ENCODE data around the gene PICK1. TPM values are rescaled to one million over a fixed set of nuclear protein-coding genes. Genes with fewer than 3 reads are reported as not detected.

The PICK1 gene
- total RNA-seq = 10 to 100 TPM; 35.9 to 67.6 (median 51.4) TPM

DNA sequence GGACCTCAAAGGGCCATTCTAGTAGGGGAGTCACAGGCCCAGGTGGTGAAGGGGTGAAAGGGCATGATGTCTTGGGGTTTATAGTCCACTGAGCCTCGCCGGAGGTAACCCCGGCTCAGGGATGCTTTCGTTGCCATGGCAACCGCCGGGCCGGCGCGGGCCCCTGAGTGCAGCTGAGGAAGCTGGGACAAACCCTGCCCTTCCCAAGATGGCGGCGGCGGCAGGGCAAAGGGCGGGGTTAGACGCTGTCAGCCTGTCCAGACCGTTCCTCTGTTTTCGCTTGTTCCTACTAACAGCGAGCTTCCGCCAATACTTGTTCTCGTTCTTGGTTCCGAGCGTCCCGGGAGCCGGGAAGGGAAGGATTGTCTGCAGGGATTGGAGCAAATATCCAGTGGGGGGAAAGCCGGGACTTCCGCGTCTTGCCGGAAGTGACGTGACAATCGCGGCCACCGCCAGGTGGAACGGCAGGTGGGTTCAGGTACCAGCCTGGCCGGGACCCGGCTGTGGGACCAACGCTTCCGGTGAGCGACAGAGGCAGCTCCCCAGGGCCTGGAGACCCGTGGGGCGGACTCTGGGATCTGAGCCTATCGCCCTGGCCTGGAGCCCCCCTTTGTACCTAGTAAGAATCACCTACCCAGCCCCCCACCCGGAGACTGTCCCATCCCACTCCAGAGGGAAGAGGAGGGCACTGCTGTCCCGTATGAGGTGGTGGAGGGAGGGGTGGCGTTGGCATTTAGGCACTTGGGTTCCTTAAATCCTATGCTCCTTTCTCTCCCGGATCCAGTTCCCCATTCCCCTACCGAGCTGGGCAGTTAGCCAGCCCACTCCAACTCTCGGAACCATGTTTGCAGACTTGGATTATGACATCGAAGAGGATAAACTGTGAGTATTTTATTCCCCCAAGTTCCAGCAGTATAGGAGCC, at the start of gene PICK1:
PICK1 (plus strand) TSS at position 436 of the 923 bp plus-strand sequence; CDS start at position 842, 406 bp downstream.
- WGBS, 2 donors = 2 to 7% methylated on average over 22 to 42 of the region's 47 CpGs
- peak; percentile 91 to 96 for DNase-seq (ENCODE audit: low spot score in 2 of 2)
- no peak for TF ChIP-seq POLR2A (IDR thresholded peaks at IDR 0.05)
- TF ChIP-seq, protein P1, sequence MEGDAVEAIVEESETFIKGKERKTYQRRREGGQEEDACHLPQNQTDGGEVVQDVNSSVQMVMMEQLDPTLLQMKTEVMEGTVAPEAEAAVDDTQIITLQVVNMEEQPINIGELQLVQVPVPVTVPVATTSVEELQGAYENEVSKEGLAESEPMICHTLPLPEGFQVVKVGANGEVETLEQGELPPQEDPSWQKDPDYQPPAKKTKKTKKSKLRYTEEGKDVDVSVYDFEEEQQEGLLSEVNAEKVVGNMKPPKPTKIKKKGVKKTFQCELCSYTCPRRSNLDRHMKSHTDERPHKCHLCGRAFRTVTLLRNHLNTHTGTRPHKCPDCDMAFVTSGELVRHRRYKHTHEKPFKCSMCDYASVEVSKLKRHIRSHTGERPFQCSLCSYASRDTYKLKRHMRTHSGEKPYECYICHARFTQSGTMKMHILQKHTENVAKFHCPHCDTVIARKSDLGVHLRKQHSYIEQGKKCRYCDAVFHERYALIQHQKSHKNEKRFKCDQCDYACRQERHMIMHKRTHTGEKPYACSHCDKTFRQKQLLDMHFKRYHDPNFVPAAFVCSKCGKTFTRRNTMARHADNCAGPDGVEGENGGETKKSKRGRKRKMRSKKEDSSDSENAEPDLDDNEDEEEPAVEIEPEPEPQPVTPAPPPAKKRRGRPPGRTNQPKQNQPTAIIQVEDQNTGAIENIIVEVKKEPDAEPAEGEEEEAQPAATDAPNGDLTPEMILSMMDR (IDR thresholded peaks at IDR 0.05) = peak in 1 of 3 donors; percentile 1
- peak within 1 kb of the TSS; percentile 42 for H3K4me3 ChIP-seq (ENCODE audit: low read depth, poor library complexity, severe bottlenecking)
- intact Hi-C loops (cut with DNase I; ENCODE audit: low total_unique reads) = loop anchor here (10.0 kb wide), 1 partner anchor 298 kb away; no protein-coding TSS in a partner anchor

DNA sequence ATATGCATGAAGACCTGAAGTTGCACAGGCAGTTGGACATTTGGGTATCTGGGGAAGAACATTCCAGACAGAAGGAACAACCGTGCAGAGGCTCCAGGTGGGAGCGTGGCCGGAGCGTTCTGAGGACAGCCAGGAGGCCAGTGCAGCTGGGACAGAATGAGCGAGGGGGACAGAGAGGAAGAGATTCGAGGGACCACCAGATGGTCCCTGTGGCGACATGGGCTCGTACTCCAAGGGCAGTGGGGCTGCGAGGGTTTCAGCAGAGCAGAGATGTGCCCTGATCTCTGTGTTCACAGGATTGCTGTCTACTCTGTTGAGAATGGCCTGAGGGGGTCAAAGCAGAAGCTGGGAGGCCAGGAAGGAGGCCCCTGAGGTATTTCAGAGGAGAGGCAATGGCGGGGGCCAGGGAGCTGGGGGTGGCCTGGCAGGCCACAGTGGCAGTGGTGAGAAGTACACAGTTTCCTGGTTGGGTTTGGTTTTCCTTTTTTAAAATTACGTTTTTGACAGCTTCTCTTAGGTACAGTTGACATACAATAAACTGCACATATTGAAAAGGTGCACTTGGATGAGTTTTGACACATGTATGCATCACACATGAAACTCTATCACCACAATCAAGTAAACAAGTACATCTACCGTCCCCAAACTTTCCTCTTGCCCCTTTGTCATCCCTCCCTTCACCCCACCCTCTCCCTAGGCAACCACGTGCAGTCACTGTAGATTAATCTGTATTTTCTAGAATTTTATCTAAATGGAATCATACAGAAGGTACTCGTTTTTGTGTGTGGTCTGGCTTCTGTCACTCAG, 48.0 kb upstream of the PICK1 start:
- H3K4me3 ChIP-seq (ENCODE audit: low read depth, poor library complexity, severe bottlenecking) = no peak overlapping the region
- DNase-seq (ENCODE audit: low spot score in 2 of 2) = no peak
- intact Hi-C loops (cut with DNase I; ENCODE audit: low total_unique reads) = no loop called here
- WGBS, 2 donors = 77 to 80% methylated on average over 14 of the region's 14 CpGs
- TF ChIP-seq, protein P1 (IDR thresholded peaks at IDR 0.05) = no peak
- TF ChIP-seq POLR2A (IDR thresholded peaks at IDR 0.05) = no peak

DNA sequence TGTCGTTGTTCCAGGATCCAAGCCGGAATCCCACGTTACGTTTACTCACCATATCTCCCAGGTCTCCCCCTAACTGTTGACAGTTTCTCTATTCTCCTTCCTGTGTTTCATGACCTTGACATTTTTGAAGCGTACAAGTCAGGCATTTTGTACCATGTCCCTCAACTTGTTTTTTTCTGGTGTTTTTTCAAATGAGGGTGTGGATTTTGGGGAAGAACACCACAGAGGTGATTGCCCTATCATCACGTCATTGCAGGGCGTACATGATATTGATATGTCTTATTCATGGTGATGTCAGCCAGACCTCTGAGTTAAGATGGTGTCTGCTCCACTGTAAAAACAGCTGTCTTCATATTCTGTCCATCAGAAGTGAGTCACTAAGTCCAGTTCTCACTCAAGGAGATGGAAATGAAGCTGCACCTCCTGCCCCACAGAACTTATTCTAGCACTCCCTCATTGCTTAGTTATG, 44.6 kb upstream of the PICK1 start:
- intact Hi-C loops (cut with DNase I; ENCODE audit: low total_unique reads) = no loop called here
- no peak overlapping the region for H3K4me3 ChIP-seq (ENCODE audit: low read depth, poor library complexity, severe bottlenecking)
- TF ChIP-seq, protein P1 (IDR thresholded peaks at IDR 0.05) = no peak
- no peak for TF ChIP-seq POLR2A (IDR thresholded peaks at IDR 0.05)
- DNase-seq (ENCODE audit: low spot score in 2 of 2) = no peak
- 88 to 91% methylated on average over 7 of the region's 7 CpGs for WGBS, 2 donors

DNA sequence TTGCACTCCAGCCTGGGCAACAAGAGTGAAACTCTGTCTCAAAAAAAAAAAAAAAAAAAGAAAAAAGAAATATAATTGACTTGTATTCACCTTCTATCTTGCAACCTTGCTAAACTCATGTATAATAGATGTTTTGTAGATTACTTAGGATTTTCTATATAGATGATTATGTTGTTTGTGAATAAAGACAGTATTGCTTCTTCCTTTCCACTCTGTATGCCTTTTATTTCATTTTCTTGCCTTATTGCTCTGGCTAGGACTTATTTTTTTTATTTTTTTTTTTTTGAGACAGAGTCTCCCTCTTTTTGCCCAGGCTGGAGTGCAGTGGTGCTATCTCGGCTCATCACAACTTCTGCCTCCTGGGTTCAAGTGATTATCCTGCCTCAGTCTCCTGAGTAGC, 43.1 kb upstream of the PICK1 start:
- TF ChIP-seq, protein P1 (IDR thresholded peaks at IDR 0.05) = no peak
- TF ChIP-seq POLR2A (IDR thresholded peaks at IDR 0.05) = no peak
- DNase-seq (ENCODE audit: low spot score in 2 of 2) = no peak
- intact Hi-C loops (cut with DNase I; ENCODE audit: low total_unique reads) = no loop called here
- WGBS, 2 donors = 96 to 100% methylated on average over 1 of the region's 1 CpG
- no peak overlapping the region for H3K4me3 ChIP-seq (ENCODE audit: low read depth, poor library complexity, severe bottlenecking)

DNA sequence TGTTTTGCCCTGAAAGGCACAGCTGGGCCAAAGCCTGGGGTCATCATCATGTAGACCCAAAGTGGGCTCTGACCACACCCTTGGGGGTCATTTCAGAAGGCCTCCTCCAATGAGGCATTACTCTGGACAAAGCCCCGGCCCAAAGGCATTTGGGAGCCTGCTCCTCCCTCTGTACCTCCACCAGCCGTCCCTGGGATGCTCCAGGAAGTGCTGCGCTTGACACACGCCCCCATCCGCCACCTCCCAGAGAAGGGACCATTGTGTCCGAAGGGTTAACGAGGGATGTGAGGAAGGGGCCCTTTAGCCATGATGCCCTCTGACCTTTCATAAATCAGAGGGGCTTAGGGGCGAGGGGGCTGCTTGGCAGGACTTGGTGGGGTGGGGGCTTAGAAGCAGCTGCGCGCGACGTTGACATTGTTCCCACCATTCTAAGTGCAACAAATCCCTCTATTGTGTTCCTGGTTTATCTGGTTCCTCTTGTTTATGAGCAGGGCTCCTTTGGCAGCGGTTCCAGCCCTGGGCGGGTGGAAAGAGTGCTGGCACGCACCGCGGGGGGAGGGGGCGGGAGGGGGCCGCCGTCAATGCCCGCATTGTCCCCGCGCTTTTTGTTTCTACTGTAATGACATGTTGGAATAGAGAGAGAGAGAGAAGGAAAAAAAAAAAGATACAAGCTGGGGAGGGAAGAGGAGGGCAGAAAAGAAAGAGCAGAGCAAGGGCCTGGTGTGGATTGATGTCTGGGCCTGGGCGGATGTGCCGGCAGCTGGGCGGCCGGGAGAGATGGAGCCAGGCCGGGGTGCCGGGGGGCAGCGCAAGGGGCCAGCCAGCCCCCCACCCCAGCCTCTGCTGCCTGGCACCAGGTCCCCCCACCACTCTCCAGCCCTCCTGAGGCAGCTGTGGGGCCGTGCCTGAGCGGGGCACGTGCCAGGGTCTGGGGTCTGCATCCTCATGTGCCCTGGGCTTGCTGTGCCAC, 40.7 kb upstream of the PICK1 start:
- no peak overlapping the region for H3K4me3 ChIP-seq (ENCODE audit: low read depth, poor library complexity, severe bottlenecking)
- WGBS, 2 donors = 31 to 35% methylated on average over 32 of the region's 33 CpGs
- DNase-seq (ENCODE audit: low spot score in 2 of 2) = peak in 1 of 2 donors; percentile 91
- TF ChIP-seq, protein P1 (IDR thresholded peaks at IDR 0.05) = no peak
- TF ChIP-seq POLR2A (IDR thresholded peaks at IDR 0.05) = no peak
- intact Hi-C loops (cut with DNase I; ENCODE audit: low total_unique reads) = no loop called here
